Caco-2 (cell line): ENCODE measurements around the gene KDM4C. TPM values are rescaled to one million over a fixed set of nuclear protein-coding genes. Genes with fewer than 3 reads are reported as not detected.

Experiments used
- BruUV-seq: library from RNA; stranded (reverse); fragments of 400-500 nt; replicated peaks from 2 replicates; lab custom pipeline; 2021; lab: Mats Ljungman, UMichigan
- CTCF ChIA-PET: fragments of 300-600 bp; sonication (Branson Sonifier 250); formaldehyde crosslinking; loops from one replicate; lab custom pipeline; 2022; ENCODE audit warnings: antibody characterized with exemption; lab: Charles Lee
- POLR2A ChIA-PET: fragments of 300-600 bp; sonication (Branson Sonifier 250); formaldehyde crosslinking; loops from one replicate; lab custom pipeline; 2022; ENCODE audit warnings: antibody characterized with exemption; lab: Charles Lee
- DNase-seq, 2 experiments: peaks; one replicate each; pipeline versions ENCODE4 v3.0.0 to v3.0.0-alpha.2; 2020 to 2022
- H3K27me3 ChIP-seq: replicated peaks from 2 replicates; pipeline ENCODE4 v1.6.0; 2011; ENCODE audit warnings: low read length; ENCODE audit not compliant: control insufficient read depth, insufficient read depth
- H3K36me3 ChIP-seq: 2 replicates; pipeline ENCODE4 v1.5.1; 2011; ENCODE audit warnings: low read length; ENCODE audit not compliant: control insufficient read depth, insufficient read depth
- H3K4me1 ChIP-seq: fragments of 250-450 bp; sonication (Bioruptor Pico); 2 replicates; pipeline ENCODE4 v1.5.1; 2020; ENCODE audit warnings: mild to moderate bottlenecking
- H3K4me3 ChIP-seq: 2 replicates; pipeline ENCODE4 v1.5.1; 2011; ENCODE audit warnings: low read depth, mild to moderate bottlenecking, control low read depth, low read length
- H3K9me3 ChIP-seq: fragments of 250-450 bp; sonication (Bioruptor Pico); 2 replicates; pipeline ENCODE4 v1.5.1; 2020; ENCODE audit warnings: mild to moderate bottlenecking, moderate library complexity
- H3K27ac Mint-ChIP-seq: one replicate; pipeline ENCODE4 v1.8.0; 2022; ENCODE audit warnings: mixed read lengths; ENCODE audit not compliant: unreplicated experiment
- H3K27me3 Mint-ChIP-seq: one replicate; pipeline ENCODE4 v1.8.0; 2022; ENCODE audit warnings: mixed read lengths; ENCODE audit not compliant: insufficient read depth, unreplicated experiment
- H3K36me3 Mint-ChIP-seq: one replicate; pipeline ENCODE4 v1.8.0; 2022; ENCODE audit warnings: mild to moderate bottlenecking, mixed read lengths; ENCODE audit not compliant: insufficient read depth, unreplicated experiment
- H3K4me1 Mint-ChIP-seq: one replicate; pipeline ENCODE4 v1.8.0; 2022; ENCODE audit warnings: low read depth, mixed read lengths; ENCODE audit not compliant: unreplicated experiment
- H3K4me3 Mint-ChIP-seq: one replicate; pipeline ENCODE4 v1.8.0; 2022; ENCODE audit warnings: mild to moderate bottlenecking, moderate library complexity, mixed read lengths; ENCODE audit not compliant: unreplicated experiment
- H3K9me3 Mint-ChIP-seq: one replicate; pipeline ENCODE4 v1.8.0; 2022; ENCODE audit warnings: mixed read lengths; ENCODE audit not compliant: unreplicated experiment
- CTCF ChIP-seq, 2 experiments: fragments of 200-600 bp in 1 of 2; IDR thresholded peaks; 1 replicate in 1 of 2; 2 replicates in 1 of 2; pipeline versions ENCODE4 v1.5.1 to v1.8.0; 2011 to 2022; ENCODE audit warnings: antibody characterized with exemption in 1 of 2, control low read depth in 1 of 2, inconsistent platforms in 1 of 2, low read depth in 1 of 2, low read length in 1 of 2, mild to moderate bottlenecking in 1 of 2, moderate library complexity in 1 of 2; ENCODE audit not compliant: insufficient read depth in 1 of 2, severe bottlenecking in 1 of 2, unreplicated experiment in 1 of 2
- intact Hi-C: fragments of 100-400 bp; cut with micrococcal nuclease; formaldehyde crosslinking; loops from one replicate; pipeline ENCODE4 v1.10.0; 2022; ENCODE audit not compliant: unreplicated experiment
- total RNA-seq: library from RNA; stranded (reverse); gene quantifications from 2 replicates; pipeline ENCODE4 v1.2.3, GENCODE V29; 2022

KDM4C gene
- total RNA-seq, 1 experiment from 2014 or later, result 40.3 TPM

DNA sequence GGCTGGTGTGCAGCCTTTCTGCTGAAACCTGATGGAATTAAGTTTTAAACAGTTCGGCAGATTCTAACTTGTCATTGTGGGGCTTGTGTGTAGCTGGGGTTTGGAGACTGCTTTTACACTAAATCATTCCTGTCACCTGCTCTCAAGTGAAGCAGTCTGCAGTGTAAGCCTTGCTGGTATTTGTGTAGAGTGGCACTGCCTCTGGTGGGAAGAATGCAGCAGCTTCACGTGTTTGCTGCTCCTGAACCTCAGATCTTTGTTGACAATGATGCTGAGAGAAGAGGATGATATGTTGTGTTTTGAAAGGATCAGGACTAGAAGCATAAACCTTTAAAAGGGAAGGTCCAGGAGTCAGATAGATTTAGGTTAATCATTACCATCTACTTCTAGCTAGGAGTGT, 88.1 kb downstream of the KDM4C start:
- CTCF ChIA-PET, result interaction anchor here (1.0 to 1.5 kb wide), 3 partner anchors 17 to 63 kb away, joined by 3 to 9 read pairs (median 9); no protein-coding TSS in a partner anchor
- intact Hi-C loops, result loop anchor here (1.0 to 5.0 kb wide), 2 partner anchors 19 to 51 kb away; no protein-coding TSS in a partner anchor
- BruUV-seq, result no TSS peak
- H3K36me3 Mint-ChIP-seq, result peaks cover 6% of the 10 kb centered on the region
- H3K4me1 Mint-ChIP-seq, result peaks cover 14% of the 10 kb centered on the region
- no peaks in the 10 kb centered on the region for H3K27me3 Mint-ChIP-seq
- no peaks in the 10 kb centered on the region for H3K27me3 ChIP-seq
- TF ChIP-seq CTCF (IDR thresholded peaks at IDR 0.05; ENCODE audit: insufficient read depth in 1 of 2, low read depth in 1 of 2, low read length in 1 of 2, severe bottlenecking in 1 of 2, unreplicated experiment in 1 of 2), result peak; percentile 54 to 76
- no peak overlapping the region for H3K4me3 Mint-ChIP-seq
- H3K4me1 ChIP-seq, result peaks cover 13% of the 10 kb centered on the region; the same call in 1 of the 2 replicates
- POLR2A ChIA-PET, result interaction anchor here (0.6 to 1.3 kb wide), 3 partner anchors 25 to 164 kb away, joined by 3 to 5 read pairs (median 4); no protein-coding TSS in a partner anchor
- no peaks in the 10 kb centered on the region for H3K9me3 ChIP-seq
- no peaks in the 10 kb centered on the region for H3K9me3 Mint-ChIP-seq
- H3K36me3 ChIP-seq, result no peaks in the 10 kb centered on the region
- peak overlapping the region; percentile 74 for H3K27ac Mint-ChIP-seq
- DNase-seq, result peak; percentile 66 to 75
- H3K4me3 ChIP-seq, result no peak overlapping the region

GRCh38 chr9:6852243-6852963, 94.6 kb downstream of the KDM4C start:
- Mint-ChIP-seq H3K4me3 (no peak overlapping the region), H3K9me3 (no peaks in the 10 kb centered on the region), H3K36me3 (peaks cover 22% of the 10 kb centered on the region), H3K27me3 (no peaks in the 10 kb centered on the region), H3K27ac (no peak overlapping the region), H3K4me1 (peaks cover 8% of the 10 kb centered on the region)
- ChIA-PET CTCF (no interaction called here), POLR2A (no interaction called here)
- intact Hi-C loops, result no loop called here
- no peaks in the 10 kb centered on the region for H3K27me3 ChIP-seq
- no peak overlapping the region for H3K4me3 ChIP-seq
- H3K36me3 ChIP-seq, result no peaks in the 10 kb centered on the region
- TF ChIP-seq CTCF (IDR thresholded peaks at IDR 0.05; ENCODE audit: insufficient read depth in 1 of 2, low read depth in 1 of 2, low read length in 1 of 2, severe bottlenecking in 1 of 2, unreplicated experiment in 1 of 2), result no peak
- BruUV-seq, result no TSS peak
- no peaks in the 10 kb centered on the region; the same call in 1 of the 2 replicates for H3K4me1 ChIP-seq
- no peak for DNase-seq
- H3K9me3 ChIP-seq, result no peaks in the 10 kb centered on the region

DNA sequence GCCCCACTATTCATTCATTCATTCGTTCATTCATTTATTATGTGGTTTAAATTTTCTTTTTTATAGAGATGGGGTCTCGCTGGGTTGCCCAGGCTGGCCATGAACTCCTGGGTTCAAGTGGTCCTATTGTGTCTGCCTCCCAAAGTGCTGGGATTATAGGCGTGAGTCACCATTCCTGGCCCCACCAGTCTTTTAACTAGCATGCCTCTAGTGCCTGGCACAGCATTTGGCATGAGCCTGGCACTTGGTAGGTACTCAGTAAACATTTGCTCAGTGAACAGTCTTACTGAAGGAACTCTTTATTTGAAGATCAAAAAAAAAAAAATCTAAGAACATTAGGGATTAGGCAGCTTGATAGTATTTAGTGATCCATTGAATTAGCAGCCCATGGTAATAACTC, 98.1 kb downstream of the KDM4C start:
- Histone ChIP-seq H3K4me1 (no peaks in the 10 kb centered on the region; the same call in 1 of the 2 replicates), H3K9me3 (no peaks in the 10 kb centered on the region), H3K27me3 (no peaks in the 10 kb centered on the region), H3K4me3 (no peak overlapping the region), H3K36me3 (no peaks in the 10 kb centered on the region)
- intact Hi-C loops, result no loop called here
- no peaks in the 10 kb centered on the region for H3K27me3 Mint-ChIP-seq
- no peak for TF ChIP-seq CTCF (IDR thresholded peaks at IDR 0.05; ENCODE audit: insufficient read depth in 1 of 2, low read depth in 1 of 2, low read length in 1 of 2, severe bottlenecking in 1 of 2, unreplicated experiment in 1 of 2)
- no peaks in the 10 kb centered on the region for H3K9me3 Mint-ChIP-seq
- ChIA-PET POLR2A (no interaction called here), CTCF (no interaction called here)
- DNase-seq, result no peak
- peaks cover 16% of the 10 kb centered on the region for H3K36me3 Mint-ChIP-seq
- H3K27ac Mint-ChIP-seq, result no peak overlapping the region
- peaks cover 8% of the 10 kb centered on the region for H3K4me1 Mint-ChIP-seq
- H3K4me3 Mint-ChIP-seq, result no peak overlapping the region
- BruUV-seq, result no TSS peak
